22Rv1 (cell line): ENCODE measurements around the gene GMPPA.

Source experiments
- H3K27ac ChIP-seq: fragments of 450-650 bp; 2 replicates; pipeline ENCODE4 v1.5.1; 2017
- ZFX ChIP-seq: fragments of 450-650 bp; IDR thresholded peaks from 2 replicates; pipeline ENCODE4 v1.6.1; 2017; ENCODE audit warnings: antibody characterized with exemption, borderline replicate concordance
- TF ChIP-seq, protein P1 (sequence below): fragments of 450-650 bp; IDR thresholded peaks from 2 replicates; pipeline ENCODE4 v1.5.1; 2017; ENCODE audit warnings: mild to moderate bottlenecking

The GMPPA gene

DNA sequence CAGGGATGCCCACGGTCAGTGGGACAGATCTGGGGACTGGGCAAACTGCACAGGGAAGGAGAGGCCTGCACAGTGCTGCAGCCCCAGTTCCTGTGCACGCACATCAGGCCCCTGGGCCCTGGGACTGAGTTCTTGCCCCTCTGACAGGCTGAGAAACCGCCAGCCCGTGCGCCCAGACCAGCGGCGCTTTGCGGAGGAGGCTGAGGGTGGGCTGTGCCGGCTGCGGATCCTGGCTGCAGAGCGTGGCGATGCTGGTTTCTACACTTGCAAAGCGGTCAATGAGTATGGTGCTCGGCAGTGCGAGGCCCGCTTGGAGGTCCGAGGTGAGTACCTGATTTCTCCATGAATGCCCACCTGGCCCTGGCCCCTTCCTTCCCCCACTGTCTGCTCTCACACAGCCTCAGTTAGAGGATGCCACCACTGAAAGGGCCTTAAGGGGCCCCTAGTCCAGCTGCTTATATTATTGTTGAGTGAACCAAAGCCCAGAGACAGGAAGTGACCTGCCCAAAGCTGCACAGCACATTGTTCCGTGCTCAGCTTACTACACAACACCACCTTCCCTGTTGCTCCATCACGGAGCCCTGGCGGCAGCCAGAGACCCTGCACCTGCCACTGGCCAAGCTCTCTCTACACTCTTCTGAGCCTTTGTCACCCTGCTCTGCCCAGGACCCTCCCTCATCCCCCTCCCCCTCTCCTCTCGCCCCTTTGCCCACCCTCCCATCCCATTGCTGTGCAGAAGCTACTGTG is 34.2 kb upstream of the GMPPA start:
- no peak overlapping the region for H3K27ac ChIP-seq
- TF ChIP-seq, protein P1, sequence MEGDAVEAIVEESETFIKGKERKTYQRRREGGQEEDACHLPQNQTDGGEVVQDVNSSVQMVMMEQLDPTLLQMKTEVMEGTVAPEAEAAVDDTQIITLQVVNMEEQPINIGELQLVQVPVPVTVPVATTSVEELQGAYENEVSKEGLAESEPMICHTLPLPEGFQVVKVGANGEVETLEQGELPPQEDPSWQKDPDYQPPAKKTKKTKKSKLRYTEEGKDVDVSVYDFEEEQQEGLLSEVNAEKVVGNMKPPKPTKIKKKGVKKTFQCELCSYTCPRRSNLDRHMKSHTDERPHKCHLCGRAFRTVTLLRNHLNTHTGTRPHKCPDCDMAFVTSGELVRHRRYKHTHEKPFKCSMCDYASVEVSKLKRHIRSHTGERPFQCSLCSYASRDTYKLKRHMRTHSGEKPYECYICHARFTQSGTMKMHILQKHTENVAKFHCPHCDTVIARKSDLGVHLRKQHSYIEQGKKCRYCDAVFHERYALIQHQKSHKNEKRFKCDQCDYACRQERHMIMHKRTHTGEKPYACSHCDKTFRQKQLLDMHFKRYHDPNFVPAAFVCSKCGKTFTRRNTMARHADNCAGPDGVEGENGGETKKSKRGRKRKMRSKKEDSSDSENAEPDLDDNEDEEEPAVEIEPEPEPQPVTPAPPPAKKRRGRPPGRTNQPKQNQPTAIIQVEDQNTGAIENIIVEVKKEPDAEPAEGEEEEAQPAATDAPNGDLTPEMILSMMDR = no peak
- no peak for TF ChIP-seq ZFX

DNA sequence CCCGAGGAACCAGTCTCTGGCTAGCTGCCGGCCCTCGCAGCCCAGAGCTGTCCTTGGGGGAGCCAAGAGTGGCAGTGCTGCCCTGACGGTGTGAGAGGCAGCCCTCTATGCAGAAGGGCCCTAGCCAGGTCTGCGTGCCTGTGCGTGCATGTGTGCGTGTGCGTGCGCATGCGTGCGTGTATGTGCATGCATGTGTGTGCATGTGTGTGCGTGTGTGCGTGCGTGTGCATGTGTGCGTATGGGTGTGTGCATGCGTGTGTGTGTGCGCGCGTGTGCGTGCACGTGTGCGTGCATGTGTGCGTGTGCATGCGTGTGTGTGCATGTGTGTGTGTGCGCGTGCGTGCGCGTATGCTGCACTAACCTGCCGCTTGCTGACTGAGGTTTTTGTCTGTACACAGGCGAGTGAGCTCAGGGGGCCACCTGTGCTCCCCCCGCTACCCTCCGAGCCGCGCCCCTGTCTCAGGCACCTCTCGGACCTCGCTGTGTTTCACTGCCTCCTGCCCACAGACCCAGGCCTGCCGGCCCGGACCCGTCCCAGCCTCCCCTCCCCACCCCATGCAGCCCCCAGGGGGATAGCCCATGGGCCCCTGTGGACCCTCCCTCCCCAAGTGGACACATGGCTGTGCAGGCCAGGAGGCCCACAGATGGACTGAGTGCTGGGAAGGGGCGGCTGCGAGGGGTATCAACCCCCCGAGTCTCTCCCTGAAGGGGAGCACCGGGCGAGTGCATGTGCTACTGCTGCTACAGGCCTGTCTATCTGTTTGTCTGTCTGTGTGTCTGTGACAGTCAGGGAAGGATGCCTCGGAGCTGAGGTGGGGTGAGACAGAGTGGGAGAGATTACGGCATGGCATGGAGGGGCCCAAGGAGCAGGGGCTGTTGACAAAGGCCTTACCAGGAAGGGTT is 32.8 kb upstream of the GMPPA start:
- TF ChIP-seq, protein P1 = no peak
- no peak for TF ChIP-seq ZFX
- no peak overlapping the region for H3K27ac ChIP-seq

DNA sequence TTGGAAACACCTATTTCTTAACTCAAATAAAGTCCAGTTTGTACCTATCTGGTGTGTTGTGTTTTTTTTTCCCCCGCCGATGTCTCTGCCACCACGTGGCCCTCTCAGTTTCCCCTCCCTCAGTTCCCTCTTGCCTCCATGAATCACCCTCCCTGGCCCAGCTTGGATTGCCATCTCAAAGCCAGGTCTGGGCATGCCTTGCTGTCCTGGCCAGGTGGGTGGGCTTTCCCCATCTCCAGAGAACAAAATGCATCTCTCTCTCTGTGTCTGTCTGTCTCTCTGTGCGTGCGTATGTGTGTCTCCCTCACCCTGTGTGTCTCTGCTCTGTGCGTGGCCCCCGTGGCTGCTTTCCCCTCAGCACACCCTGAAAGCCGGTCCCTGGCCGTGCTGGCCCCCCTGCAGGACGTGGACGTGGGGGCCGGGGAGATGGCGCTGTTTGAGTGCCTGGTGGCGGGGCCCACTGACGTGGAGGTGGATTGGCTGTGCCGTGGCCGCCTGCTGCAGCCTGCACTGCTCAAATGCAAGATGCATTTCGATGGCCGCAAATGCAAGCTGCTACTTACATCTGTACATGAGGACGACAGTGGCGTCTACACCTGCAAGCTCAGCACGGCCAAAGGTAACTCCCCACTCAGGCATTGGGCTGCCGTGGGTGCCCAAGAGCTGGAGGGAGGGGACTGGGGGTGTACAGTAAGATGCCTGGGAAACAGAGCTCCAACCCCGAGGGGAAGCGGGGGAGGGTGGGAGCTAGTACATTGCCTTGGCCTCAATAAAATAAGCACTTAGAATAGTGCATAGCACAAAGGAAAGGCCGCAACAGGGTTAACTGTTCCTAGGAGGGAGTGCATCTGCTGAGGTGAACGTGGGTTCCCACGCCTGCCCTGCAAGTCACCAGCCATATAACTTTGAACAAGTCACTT is 31.6 kb upstream of the GMPPA start:
- no peak overlapping the region for H3K27ac ChIP-seq
- TF ChIP-seq, protein P1 = no peak
- TF ChIP-seq ZFX = no peak

DNA sequence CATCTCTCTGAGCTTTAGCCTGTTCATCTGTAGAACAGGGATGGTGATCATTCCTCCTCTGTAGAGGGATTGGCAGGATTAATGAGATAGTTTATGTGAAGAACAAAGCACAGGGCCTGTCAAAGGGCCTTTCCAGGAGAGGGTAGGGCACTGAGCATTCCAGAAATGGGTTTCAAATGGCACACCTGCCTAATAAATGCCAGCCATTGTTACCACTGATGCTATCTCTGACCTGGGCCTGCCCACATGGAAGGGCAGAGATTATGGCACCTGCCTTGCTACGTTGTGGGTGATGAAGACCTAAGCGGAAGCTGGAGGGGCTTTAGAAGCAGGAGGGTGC is 31.0 kb upstream of the GMPPA start:
- no peak overlapping the region for H3K27ac ChIP-seq
- no peak for TF ChIP-seq ZFX
- TF ChIP-seq, protein P1 = no peak

DNA sequence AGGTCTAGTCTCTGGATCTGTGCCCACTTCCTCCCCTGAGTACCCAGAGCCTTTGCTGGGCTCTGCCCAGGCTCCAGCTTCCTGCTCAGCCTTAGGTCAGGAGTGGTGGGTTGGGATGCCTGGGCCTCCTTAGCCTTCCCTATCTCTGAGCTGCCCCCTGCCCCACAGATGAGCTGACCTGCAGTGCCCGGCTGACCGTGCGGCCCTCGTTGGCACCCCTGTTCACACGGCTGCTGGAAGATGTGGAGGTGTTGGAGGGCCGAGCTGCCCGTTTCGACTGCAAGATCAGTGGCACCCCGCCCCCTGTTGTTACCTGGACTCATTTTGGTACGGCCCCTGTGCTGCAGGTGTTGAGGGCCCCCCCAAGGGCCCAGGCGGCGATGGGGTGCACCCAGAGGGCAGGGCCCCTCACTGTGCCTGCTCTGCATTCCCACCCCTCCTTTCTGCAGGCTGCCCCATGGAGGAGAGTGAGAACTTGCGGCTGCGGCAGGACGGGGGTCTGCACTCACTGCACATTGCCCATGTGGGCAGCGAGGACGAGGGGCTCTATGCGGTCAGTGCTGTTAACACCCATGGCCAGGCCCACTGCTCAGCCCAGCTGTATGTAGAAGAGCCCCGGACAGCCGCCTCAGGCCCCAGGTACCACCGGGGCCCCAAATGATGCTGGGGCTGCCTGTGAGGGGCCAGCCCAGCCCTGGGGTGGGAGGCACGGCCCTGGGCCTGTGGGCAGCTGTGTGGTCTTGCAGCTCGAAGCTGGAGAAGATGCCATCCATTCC is 30.1 kb upstream of the GMPPA start:
- no peak overlapping the region for H3K27ac ChIP-seq
- TF ChIP-seq, protein P1 = no peak
- no peak for TF ChIP-seq ZFX

DNA sequence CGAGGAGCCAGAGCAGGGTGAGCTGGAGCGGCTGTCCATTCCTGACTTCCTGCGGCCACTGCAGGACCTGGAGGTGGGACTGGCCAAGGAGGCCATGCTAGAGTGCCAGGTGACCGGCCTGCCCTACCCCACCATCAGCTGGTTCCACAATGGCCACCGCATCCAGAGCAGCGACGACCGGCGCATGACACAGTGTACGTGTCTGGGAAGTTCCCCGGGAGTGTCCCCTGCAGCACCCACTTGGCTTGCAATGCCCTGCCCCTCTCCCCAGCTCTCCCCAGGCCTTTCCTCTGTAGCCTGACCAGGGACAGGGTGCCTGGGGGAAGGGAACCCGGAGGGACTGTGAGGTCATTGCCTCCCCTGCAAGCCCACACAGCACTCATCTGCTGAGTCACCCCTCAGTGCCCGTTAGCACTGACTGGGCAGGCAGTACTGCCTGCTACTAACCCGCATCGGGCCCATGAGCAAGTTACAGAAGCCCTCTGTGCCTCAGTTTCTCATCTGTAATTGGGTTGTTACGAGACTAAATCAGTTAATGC is 29.4 kb upstream of the GMPPA start:
- TF ChIP-seq, protein P1 = no peak
- TF ChIP-seq ZFX = no peak
- no peak overlapping the region for H3K27ac ChIP-seq
